SK-N-SH (cell line): ENCODE measurements around the gene COL26A1. TPM values are rescaled to one million over a fixed set of nuclear protein-coding genes. Genes with fewer than 3 reads are reported as not detected.

ENCODE experiments used
- CTCF ChIA-PET: fragments of 300-600, 350-600 bp; formaldehyde crosslinking; extraction: SDS; loops from one replicate; lab custom pipeline; 2021; lab: Yijun Ruan, JAX
- POLR2A ChIA-PET: fragments of 350-600 bp; sonication (Branson Sonifier 250); formaldehyde crosslinking; extraction: SDS; loops from one replicate; lab custom pipeline; 2020; ENCODE audit warnings: antibody characterized with exemption, inconsistent platforms; lab: Yijun Ruan, JAX
- DNase-seq: peaks from one replicate; pipeline ENCODE4 v3.0.0; 2012
- H2AFZ ChIP-seq: fragments of 200-600 bp; sonication (generic); 2 replicates; pipeline ENCODE4 v1.8.1; 2016; ENCODE audit warnings: antibody characterized with exemption, mild to moderate bottlenecking, low read depth
- H3F3A ChIP-seq: fragments of 200-600 bp; sonication (generic); replicated peaks from 2 replicates; pipeline ENCODE3; 2016; ENCODE audit warnings: antibody characterized with exemption, mild to moderate bottlenecking; ENCODE audit not compliant: insufficient read depth
- H3K27ac ChIP-seq, 2 experiments: fragments of 200-500 bp in 1 of 2; fragments of 200-600 bp in 1 of 2; sonication (Bioruptor generic) in 1 of 2; sonication (generic), shearing (Covaris generic) in 1 of 2; 2 replicates each; pipeline versions ENCODE4 v1.5.1 to v1.6.1; 2014 to 2016; ENCODE audit warnings: low read depth in 2 of 2, inconsistent platforms in 1 of 2, low read length in 1 of 2, mild to moderate bottlenecking in 1 of 2, mixed read lengths in 1 of 2
- H3K27me3 ChIP-seq: fragments of 200-600 bp; sonication (generic), shearing (Covaris generic); 2 replicates; pipeline ENCODE4 v1.6.1; 2016; ENCODE audit warnings: mixed run types; ENCODE audit not compliant: insufficient read depth
- H3K36me3 ChIP-seq, 2 experiments: fragments of 200-500 bp in 1 of 2; fragments of 200-600 bp in 1 of 2; sonication (Bioruptor generic) in 1 of 2; sonication (generic) in 1 of 2; replicated peaks in 1 of 2; 2 replicates each; pipeline versions ENCODE3 to v1.5.1; 2014 to 2016; ENCODE audit warnings: low read length in 1 of 2, mild to moderate bottlenecking in 1 of 2; ENCODE audit not compliant: insufficient read depth in 2 of 2, control insufficient read depth in 1 of 2
- H3K4me1 ChIP-seq, 2 experiments: fragments of 200-500 bp in 1 of 2; fragments of 200-600 bp in 1 of 2; sonication (Bioruptor generic) in 1 of 2; sonication (generic), shearing (Covaris generic) in 1 of 2; 2 replicates each; pipeline versions ENCODE4 v1.5.1 to v1.6.1; 2014 to 2016; ENCODE audit warnings: low read depth in 1 of 2, low read length in 1 of 2, mixed run types in 1 of 2; ENCODE audit not compliant: insufficient read depth in 2 of 2, control insufficient read depth in 1 of 2
- H3K4me2 ChIP-seq: fragments of 200-600 bp; sonication (generic), shearing (Covaris generic); 2 replicates; pipeline ENCODE4 v1.6.1; 2017; ENCODE audit warnings: mixed run types
- H3K4me3 ChIP-seq, 2 experiments: fragments of 200-500 bp in 1 of 2; fragments of 200-600 bp in 1 of 2; sonication (Bioruptor generic) in 1 of 2; sonication (generic), shearing (Covaris generic) in 1 of 2; 2 replicates each; pipeline versions ENCODE4 v1.5.1 to v1.8.1; 2014 to 2016; ENCODE audit warnings: low read depth in 2 of 2, inconsistent platforms in 1 of 2, low read length in 1 of 2, mild to moderate bottlenecking in 1 of 2, mixed read lengths in 1 of 2, moderate library complexity in 1 of 2
- H3K79me2 ChIP-seq: fragments of 200-600 bp; sonication (generic); 2 replicates; pipeline ENCODE4 v1.8.1; 2017; ENCODE audit warnings: mild to moderate bottlenecking; ENCODE audit not compliant: insufficient read depth
- H3K9ac ChIP-seq: fragments of 200-600 bp; sonication (generic); 2 replicates; pipeline ENCODE4 v1.6.1; 2017; ENCODE audit warnings: mixed run types
- H3K9me2 ChIP-seq: fragments of 200-600 bp; sonication (generic); 2 replicates; pipeline ENCODE4 v1.6.1; 2017; ENCODE audit warnings: mixed run types
- H3K9me3 ChIP-seq: fragments of 200-600 bp; sonication (generic); 2 replicates; pipeline ENCODE4 v1.6.1; 2017; ENCODE audit warnings: mixed run types, mild to moderate bottlenecking, moderate library complexity
- H4K20me1 ChIP-seq: fragments of 200-600 bp; sonication (generic); 2 replicates; pipeline ENCODE4 v1.6.1; 2017; ENCODE audit warnings: mild to moderate bottlenecking, mixed run types; ENCODE audit not compliant: insufficient read depth
- CHD2 ChIP-seq: fragments of 150-350 bp; IDR thresholded peaks from 2 replicates; pipeline ENCODE4 v1.6.1; 2018; ENCODE audit warnings: low read length; ENCODE audit not compliant: partially characterized antibody
- EZH2phosphoT487 ChIP-seq: fragments of 200-600 bp; sonication (generic); IDR thresholded peaks from 2 replicates; pipeline ENCODE4 v1.6.1; 2017; ENCODE audit warnings: low read depth, mixed run types, mild to moderate bottlenecking, antibody characterized with exemption, moderate library complexity, borderline replicate concordance
- FOSL2 ChIP-seq: IDR thresholded peaks from 2 replicates; pipeline ENCODE4 v1.4.0; 2012; ENCODE audit warnings: low read depth, mild to moderate bottlenecking, moderate library complexity, borderline replicate concordance
- FOXJ3 ChIP-seq: sonication (generic); formaldehyde crosslinking; IDR thresholded peaks from 2 replicates; pipeline ENCODE4 v1.5.1; 2020; ENCODE audit warnings: mild to moderate bottlenecking, missing genetic modification reagents
- GABPA ChIP-seq: IDR thresholded peaks from 2 replicates; pipeline ENCODE4 v1.4.0; 2012; ENCODE audit warnings: low read depth, mild to moderate bottlenecking
- MEF2A ChIP-seq: IDR thresholded peaks from 2 replicates; pipeline ENCODE4 v1.4.0; 2012; ENCODE audit warnings: low read depth, borderline replicate concordance
- MXI1 ChIP-seq: IDR thresholded peaks from 2 replicates; pipeline ENCODE4 v1.6.1; 2012; ENCODE audit warnings: mild to moderate bottlenecking, low read depth, low read length, improper control_type of control experiment
- NFIC ChIP-seq: IDR thresholded peaks from 2 replicates; pipeline ENCODE4 v1.4.0; 2012; ENCODE audit warnings: borderline replicate concordance
- POLR2AphosphoS5 ChIP-seq: IDR thresholded peaks from 2 replicates; pipeline ENCODE4 v1.6.1; 2012; ENCODE audit warnings: low read depth, low read length
- RAD21 ChIP-seq: IDR thresholded peaks from 2 replicates; pipeline ENCODE4 v1.6.1; 2012; ENCODE audit warnings: mild to moderate bottlenecking, low read length
- RXRA ChIP-seq: IDR thresholded peaks from 2 replicates; pipeline ENCODE4 v1.4.0; 2012; ENCODE audit warnings: low read depth, mild to moderate bottlenecking, borderline replicate concordance
- SIN3A ChIP-seq: IDR thresholded peaks from 2 replicates; pipeline ENCODE4 v1.6.1; 2012; ENCODE audit warnings: low read depth, mild to moderate bottlenecking, low read length, moderate library complexity, borderline replicate concordance
- SMC3 ChIP-seq: IDR thresholded peaks from 2 replicates; pipeline ENCODE4 v1.6.1; 2012; ENCODE audit warnings: low read depth, low read length, improper control_type of control experiment
- TCF12 ChIP-seq: IDR thresholded peaks from 2 replicates; pipeline ENCODE4 v1.4.0; 2012
- TEAD4 ChIP-seq: IDR thresholded peaks from 2 replicates; pipeline ENCODE4 v1.4.0; 2012; ENCODE audit warnings: mild to moderate bottlenecking, borderline replicate concordance; ENCODE audit not compliant: insufficient read depth
- YY1 ChIP-seq: IDR thresholded peaks from 2 replicates; pipeline ENCODE4 v1.4.0; 2012; ENCODE audit warnings: low read depth, mild to moderate bottlenecking
- WGBS: methylation state at CpG from one replicate; pipeline ENCODE4 v1.1.6; 2017; ENCODE audit warnings: low lambda C conversion rate; 5-methylcytosine and 5-hydroxymethylcytosine counted together
- polyA plus RNA-seq, 3 experiments: library from polyadenylated mRNA; depleted of rRNA; stranded (reverse); fragments of >200 nt; gene quantifications; 2 replicates each; pipeline ENCODE4 v1.2.3, GENCODE V29; 2012
- TF ChIP-seq, protein P1 (sequence below): IDR thresholded peaks from 2 replicates; pipeline ENCODE4; 2012
- TF ChIP-seq, protein P2 (sequence below): IDR thresholded peaks from 2 replicates; pipeline ENCODE4 v1.4.0; 2012; ENCODE audit warnings: low read depth, borderline replicate concordance
- TF ChIP-seq, protein P3 (sequence below): fragments of 150-350 bp; IDR thresholded peaks from 2 replicates; pipeline ENCODE4 v1.6.1; 2016; ENCODE audit warnings: mild to moderate bottlenecking, low read depth, low read length
- TF ChIP-seq, protein P4 (sequence below): fragments of 200-600 bp; sonication (generic); IDR thresholded peaks from 2 replicates; pipeline ENCODE4 v1.6.1; 2017; ENCODE audit warnings: antibody characterized with exemption, mild to moderate bottlenecking, moderate library complexity

COL26A1 gene
- polyA plus RNA-seq, 1 of the 3 experiments (the other 2 are of a cell fraction) = 0.05 TPM

DNA sequence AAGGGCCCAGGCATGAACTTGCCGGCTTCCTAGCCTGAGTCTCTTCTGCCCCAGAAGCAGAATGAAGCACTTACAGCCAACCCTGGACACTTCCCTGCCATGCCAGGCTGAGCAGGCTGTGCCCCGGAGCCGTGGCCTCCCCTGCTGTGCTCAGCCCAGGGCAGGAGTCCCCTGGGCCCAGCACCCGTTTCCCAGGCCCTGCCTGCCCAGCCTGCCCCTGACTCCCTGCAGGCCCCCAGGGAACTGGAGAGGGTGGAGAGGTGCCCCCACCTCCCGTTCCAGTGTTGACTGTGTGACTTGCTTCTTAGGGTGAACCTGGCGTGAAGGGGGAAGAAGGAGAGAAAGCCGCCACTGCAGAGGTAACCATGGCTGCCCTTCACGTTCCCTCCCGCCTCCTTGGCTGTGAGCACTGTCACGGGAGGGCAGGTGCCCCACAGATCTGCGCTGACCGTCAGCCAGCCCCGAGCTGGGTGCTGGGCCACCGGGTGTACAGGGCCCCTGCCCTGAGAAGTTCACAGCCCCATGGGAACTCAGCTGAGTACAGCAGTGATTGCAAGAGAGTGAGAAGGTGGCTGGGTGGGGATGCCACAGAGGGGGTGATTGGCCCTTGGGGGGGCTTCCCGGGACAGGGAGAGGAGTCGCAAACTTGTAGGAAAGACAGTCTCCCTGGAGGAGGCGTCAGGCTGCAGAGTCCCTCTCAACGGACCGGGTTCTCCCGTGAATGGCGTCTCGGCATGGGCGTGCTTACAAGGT, 190.5 kb downstream of the COL26A1 start:
- Histone ChIP-seq H3K4me1 (no peaks in the 10 kb centered on the region; a peak in 1 of 4 replicates), H3K79me2 (no peaks in the 10 kb centered on the region), H3K9me2 (no peaks in the 10 kb centered on the region), H3K36me3 (no peaks in the 10 kb centered on the region), H3K27ac (no peak overlapping the region), H3K9me3 (no peaks in the 10 kb centered on the region), H3K27me3 (peaks cover 19% of the 10 kb centered on the region), H3K4me2 (no peak overlapping the region), H2AFZ (no peak overlapping the region), H3K9ac (no peak overlapping the region), H3K4me3 (no peak overlapping the region), H3F3A (no peaks in the 10 kb centered on the region), H4K20me1 (no peaks in the 10 kb centered on the region)
- ChIA-PET CTCF (interaction anchor here (0.6 to 5.9 kb wide), 6 partner anchors 10 to 726 kb away, joined by 3 to 47 read pairs (median 3); no protein-coding TSS in a partner anchor), POLR2A (no interaction called here)
- WGBS = 78% methylated on average over 23 of the region's 23 CpGs
- TF ChIP-seq TEAD4 (no peak), TCF12 (no peak), NFIC (no peak), MEF2A (no peak), CHD2 (no peak), POLR2AphosphoS5 (no peak), SMC3 (no peak), YY1 (no peak)
- TF ChIP-seq, protein P1, sequence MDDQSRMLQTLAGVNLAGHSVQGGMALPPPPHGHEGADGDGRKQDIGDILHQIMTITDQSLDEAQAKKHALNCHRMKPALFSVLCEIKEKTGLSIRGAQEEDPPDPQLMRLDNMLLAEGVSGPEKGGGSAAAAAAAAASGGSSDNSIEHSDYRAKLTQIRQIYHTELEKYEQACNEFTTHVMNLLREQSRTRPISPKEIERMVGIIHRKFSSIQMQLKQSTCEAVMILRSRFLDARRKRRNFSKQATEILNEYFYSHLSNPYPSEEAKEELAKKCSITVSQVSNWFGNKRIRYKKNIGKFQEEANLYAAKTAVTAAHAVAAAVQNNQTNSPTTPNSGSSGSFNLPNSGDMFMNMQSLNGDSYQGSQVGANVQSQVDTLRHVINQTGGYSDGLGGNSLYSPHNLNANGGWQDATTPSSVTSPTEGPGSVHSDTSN = no peak
- peak; percentile 50 for DNase-seq

DNA sequence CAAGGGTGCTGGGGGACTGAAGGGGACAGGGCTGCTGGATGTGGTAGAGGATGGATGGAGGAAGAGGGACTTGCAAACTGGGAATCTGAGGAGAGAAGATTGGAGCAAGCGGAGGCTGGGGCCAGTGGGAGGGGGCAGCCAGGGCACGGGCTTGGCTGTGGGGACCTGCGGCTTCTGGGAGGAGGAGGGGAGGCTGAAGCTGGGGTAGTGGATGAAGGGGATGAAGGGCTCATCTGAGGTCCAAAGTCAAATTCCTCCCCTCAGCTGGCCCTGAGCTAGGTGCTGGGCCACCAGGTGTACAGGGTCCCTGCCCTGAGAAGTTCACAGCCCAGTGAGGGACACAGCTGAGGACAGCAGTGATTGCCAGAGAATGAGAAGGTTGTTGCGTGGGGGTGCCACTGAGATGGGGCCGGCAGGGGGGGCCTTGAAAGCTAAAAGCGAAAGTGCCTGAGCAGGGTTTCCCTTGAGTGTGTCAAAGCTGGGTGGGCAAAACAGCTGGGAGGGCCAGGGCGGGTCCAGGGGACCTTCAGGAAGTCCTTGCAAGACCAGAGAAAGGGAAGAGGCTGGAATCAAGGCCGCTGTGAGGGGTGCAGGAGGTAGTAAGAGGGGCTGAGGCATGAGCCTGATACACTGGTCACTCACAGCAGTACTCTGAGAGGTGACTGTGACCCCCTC, 191.2 kb downstream of the COL26A1 start:
- no peaks in the 10 kb centered on the region; a peak in 1 of 4 replicates for H3K4me1 ChIP-seq
- no peak for TF ChIP-seq RXRA
- no peak for TF ChIP-seq FOXJ3 (CRISPR knock-in tag)
- TF ChIP-seq SIN3A = no peak
- TF ChIP-seq, protein P2, sequence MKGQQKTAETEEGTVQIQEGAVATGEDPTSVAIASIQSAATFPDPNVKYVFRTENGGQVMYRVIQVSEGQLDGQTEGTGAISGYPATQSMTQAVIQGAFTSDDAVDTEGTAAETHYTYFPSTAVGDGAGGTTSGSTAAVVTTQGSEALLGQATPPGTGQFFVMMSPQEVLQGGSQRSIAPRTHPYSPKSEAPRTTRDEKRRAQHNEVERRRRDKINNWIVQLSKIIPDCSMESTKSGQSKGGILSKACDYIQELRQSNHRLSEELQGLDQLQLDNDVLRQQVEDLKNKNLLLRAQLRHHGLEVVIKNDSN = no peak
- TF ChIP-seq EZH2phosphoT487 = no peak
- TF ChIP-seq TEAD4 = no peak
- TF ChIP-seq, protein P3, sequence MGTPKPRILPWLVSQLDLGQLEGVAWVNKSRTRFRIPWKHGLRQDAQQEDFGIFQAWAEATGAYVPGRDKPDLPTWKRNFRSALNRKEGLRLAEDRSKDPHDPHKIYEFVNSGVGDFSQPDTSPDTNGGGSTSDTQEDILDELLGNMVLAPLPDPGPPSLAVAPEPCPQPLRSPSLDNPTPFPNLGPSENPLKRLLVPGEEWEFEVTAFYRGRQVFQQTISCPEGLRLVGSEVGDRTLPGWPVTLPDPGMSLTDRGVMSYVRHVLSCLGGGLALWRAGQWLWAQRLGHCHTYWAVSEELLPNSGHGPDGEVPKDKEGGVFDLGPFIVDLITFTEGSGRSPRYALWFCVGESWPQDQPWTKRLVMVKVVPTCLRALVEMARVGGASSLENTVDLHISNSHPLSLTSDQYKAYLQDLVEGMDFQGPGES = no peak
- TF ChIP-seq, protein P1 = no peak
- TF ChIP-seq RAD21 = no peak
- TF ChIP-seq MXI1 = no peak
- TF ChIP-seq GABPA = no peak
- no peak for TF ChIP-seq FOSL2
- TF ChIP-seq CHD2 = no peak
- TF ChIP-seq, protein P4, sequence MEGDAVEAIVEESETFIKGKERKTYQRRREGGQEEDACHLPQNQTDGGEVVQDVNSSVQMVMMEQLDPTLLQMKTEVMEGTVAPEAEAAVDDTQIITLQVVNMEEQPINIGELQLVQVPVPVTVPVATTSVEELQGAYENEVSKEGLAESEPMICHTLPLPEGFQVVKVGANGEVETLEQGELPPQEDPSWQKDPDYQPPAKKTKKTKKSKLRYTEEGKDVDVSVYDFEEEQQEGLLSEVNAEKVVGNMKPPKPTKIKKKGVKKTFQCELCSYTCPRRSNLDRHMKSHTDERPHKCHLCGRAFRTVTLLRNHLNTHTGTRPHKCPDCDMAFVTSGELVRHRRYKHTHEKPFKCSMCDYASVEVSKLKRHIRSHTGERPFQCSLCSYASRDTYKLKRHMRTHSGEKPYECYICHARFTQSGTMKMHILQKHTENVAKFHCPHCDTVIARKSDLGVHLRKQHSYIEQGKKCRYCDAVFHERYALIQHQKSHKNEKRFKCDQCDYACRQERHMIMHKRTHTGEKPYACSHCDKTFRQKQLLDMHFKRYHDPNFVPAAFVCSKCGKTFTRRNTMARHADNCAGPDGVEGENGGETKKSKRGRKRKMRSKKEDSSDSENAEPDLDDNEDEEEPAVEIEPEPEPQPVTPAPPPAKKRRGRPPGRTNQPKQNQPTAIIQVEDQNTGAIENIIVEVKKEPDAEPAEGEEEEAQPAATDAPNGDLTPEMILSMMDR = no peak
- TF ChIP-seq TCF12 = no peak

More for the DNA sequence above, 191.2 kb downstream of the COL26A1 start:
- CTCF ChIA-PET = interaction anchor here (0.6 to 5.9 kb wide), 8 partner anchors 11 to 725 kb away, joined by 3 to 47 read pairs (median 3); no protein-coding TSS in a partner anchor
- 78% methylated on average over 8 of the region's 8 CpGs for WGBS
- Histone ChIP-seq H2AFZ (no peak overlapping the region), H3K4me3 (no peak overlapping the region), H3K9me2 (no peaks in the 10 kb centered on the region), H3K27ac (no peak overlapping the region), H3F3A (no peaks in the 10 kb centered on the region), H4K20me1 (no peaks in the 10 kb centered on the region), H3K9me3 (no peaks in the 10 kb centered on the region), H3K9ac (no peak overlapping the region), H3K4me2 (no peak overlapping the region), H3K27me3 (peaks cover 19% of the 10 kb centered on the region), H3K79me2 (no peaks in the 10 kb centered on the region), H3K36me3 (no peaks in the 10 kb centered on the region)
- DNase-seq = peak; percentile 33
- POLR2A ChIA-PET = no interaction called here
